HG03439 (cell line): ENCODE data around the gene MCU.
"Not testable (repeated sequence)": the region's sequence is repeated elsewhere in the genome, so short reads cannot be mapped to it uniquely, and the experiment has no call there.

ENCODE experiments used
- ATAC-seq: cut with Tn5 transposase; IDR thresholded peaks from one replicate; pipeline ENCODE4 v1.9.1; 2021; ENCODE audit warnings: mild to moderate bottlenecking, moderate library complexity; ENCODE audit not compliant: unreplicated experiment

Gene MCU

GRCh38 chr10:72686430-72686829 lies 5.5 kb upstream of the MCU start:
- not testable (repeated sequence) for ATAC-seq

GRCh38 chr10:72687035-72687434 lies 4.9 kb upstream of the MCU start:
- ATAC-seq = no peak

- no peak for ATAC-seq
Observed at GRCh38 chr10:72688208-72688651, 3.7 kb upstream of the MCU start.

GRCh38 chr10:72689660-72690059 lies 2.3 kb upstream of the MCU start:
- no peak for ATAC-seq

GRCh38 chr10:72690071-72690755 lies 1.7 kb upstream of the MCU start:
- ATAC-seq = no peak

GRCh38 chr10:72691470-72691862 lies 477 bp upstream of the MCU start:
- no peak for ATAC-seq

GRCh38 chr10:72692744-72692993 lies 726 bp downstream of the MCU start:
- no peak for ATAC-seq

GRCh38 chr10:72692994-72693781 lies 1.2 kb downstream of the MCU start:
- ATAC-seq = no peak

GRCh38 chr10:72694476-72695369 lies 2.8 kb downstream of the MCU start:
- ATAC-seq = no peak

GRCh38 chr10:72695496-72695895 lies 3.6 kb downstream of the MCU start:
- ATAC-seq = no peak

GRCh38 chr10:72697716-72698115 lies 5.8 kb downstream of the MCU start:
- no peak for ATAC-seq

GRCh38 chr10:72702465-72702864 lies 10.5 kb downstream of the MCU start:
- ATAC-seq = not testable (repeated sequence)

GRCh38 chr10:72702868-72703581 lies 11.1 kb downstream of the MCU start:
- ATAC-seq = no peak

GRCh38 chr10:72704117-72704516 lies 12.2 kb downstream of the MCU start:
- no peak for ATAC-seq

GRCh38 chr10:72709041-72709440 lies 17.1 kb downstream of the MCU start:
- no peak for ATAC-seq

GRCh38 chr10:72712136-72712535 lies 20.2 kb downstream of the MCU start:
- ATAC-seq = no peak

- no peak for ATAC-seq
Observed at GRCh38 chr10:72719941-72720592, 28.1 kb downstream of the MCU start.

GRCh38 chr10:72720814-72721660 lies 29.1 kb downstream of the MCU start:
- ATAC-seq = no peak

- ATAC-seq = no peak
Observed at GRCh38 chr10:72727130-72727529, 35.2 kb downstream of the MCU start.

GRCh38 chr10:72728462-72728861 lies 36.5 kb downstream of the MCU start:
- ATAC-seq = no peak
